NCI-H2171 treated with DMSO at 0.1 percent for 48 hours (cell line): Measurements from ENCODE around the gene RIBC1.
"Not testable (repeated sequence)": the region's sequence is repeated elsewhere in the genome, so short reads cannot be mapped to it uniquely, and the experiment has no call there.

Source experiments
- DNase-seq: peaks from one replicate; lab custom pipeline; 2025; lab: John Stamatoyannopoulos, UW

RIBC1 gene

DNA sequence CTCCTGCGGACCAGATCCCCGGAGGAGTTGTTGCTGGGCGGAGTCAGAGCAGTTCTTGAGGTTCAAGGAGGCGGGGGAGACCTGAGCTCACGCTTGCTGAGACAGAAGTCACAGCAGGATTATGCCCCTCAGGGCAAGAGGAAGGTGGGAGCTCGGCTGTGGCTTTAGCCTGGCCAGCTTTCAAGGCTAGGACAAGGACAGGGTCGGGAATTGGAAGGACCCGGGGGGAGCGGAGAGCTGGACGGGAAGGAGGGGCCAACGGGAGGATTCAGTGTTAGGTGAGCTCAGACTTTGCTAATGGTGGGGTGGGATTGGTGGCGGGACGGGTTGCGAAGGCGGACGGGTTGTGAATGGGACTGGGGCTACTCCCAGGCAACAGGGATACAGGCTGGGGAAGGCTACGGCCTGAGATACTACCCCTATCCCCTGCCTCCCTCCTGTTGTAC, at the start of gene RIBC1:
RIBC1 (plus strand) TSS at position 13 of the 446 bp plus-strand sequence. CDS start 3,404 bp downstream, outside the sequence.
- no peak for DNase-seq

DNA sequence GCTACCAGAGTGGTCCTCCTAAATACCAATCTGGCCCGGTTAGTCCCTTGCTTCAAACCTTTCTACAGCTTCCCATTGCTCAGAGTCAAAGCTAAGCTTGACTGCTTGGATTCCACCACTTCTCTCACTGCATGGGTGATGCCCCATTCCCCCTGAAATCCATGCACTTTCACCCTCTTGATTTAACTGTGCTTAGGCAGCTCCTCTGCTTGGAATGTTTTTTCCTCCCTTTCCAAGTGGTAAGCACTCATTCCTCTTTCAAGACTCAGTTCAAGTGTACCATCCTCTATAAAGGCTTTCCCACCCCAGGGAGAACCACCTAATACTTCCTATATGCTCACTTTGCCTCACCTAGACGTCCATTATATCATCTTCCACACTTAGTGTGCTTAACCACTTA, 49.4 kb upstream of the RIBC1 start:
- DNase-seq = no peak

DNA sequence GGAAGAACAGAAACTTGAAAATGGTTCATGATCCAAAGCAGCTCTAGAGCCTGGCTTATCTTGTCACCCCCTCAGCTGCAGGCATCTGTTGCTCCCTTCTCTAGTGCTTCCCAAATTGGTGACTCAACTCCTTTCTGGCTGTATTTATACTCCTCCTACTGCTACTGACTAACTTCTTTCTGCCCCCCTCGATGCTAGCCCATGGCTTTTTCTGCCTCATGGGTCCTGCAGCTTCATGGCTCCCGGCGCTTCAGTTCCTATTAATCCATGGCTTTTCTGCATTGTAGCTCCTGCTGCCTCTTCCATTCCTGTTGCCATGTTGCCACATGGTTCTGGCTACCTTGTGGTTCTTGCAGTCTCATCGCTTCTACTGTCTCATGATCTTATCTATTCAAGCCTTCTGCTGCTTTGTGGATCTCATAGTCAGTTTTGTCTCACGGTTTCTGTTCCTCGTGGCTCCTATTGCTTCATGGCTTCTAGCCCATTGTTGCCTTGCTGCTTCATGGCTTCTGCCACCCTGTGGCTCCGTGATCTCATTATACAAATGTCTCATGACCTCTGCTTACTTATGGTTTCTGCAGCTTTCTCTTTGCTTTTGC, 48.4 kb upstream of the RIBC1 start:
- no peak for DNase-seq

DNA sequence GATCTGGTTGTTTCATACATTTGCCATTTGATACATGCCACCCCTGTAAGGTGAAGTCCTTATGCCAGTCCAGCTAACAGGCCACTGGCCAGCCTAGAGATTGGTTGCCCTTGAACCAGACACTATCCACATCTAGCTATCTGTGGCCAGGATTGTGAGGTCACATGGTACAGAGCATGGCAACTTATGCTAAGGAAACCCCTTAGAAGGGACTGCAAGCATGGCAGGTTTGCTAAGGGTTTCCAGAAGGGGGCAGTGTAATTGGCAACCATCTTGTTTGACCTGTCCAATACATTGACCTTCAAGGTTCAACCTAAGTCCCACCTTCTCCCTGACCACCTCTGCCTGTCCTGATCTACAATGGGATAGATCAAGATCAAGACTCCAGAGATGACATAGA, 47.8 kb upstream of the RIBC1 start:
- no peak for DNase-seq

DNA sequence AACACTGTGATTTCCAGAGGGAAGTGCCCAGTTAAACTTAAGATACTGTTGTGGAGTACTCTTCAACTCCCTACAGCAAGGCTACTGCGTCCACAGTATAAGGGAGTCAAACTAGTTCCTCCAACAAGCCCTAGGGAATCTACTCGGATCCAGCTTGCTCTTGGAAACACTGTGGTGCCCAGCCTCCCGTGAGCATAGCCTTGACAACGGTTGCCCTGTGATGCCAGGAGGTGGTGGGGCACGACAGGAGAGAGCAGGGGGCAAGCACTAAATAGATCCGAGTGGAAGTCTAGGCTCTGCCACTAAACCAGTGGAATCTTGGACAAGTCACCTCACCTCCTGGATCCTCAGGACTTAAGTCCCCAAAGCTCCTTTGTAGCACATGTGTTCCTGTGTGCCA, 45.8 kb upstream of the RIBC1 start:
- DNase-seq = no peak

DNA sequence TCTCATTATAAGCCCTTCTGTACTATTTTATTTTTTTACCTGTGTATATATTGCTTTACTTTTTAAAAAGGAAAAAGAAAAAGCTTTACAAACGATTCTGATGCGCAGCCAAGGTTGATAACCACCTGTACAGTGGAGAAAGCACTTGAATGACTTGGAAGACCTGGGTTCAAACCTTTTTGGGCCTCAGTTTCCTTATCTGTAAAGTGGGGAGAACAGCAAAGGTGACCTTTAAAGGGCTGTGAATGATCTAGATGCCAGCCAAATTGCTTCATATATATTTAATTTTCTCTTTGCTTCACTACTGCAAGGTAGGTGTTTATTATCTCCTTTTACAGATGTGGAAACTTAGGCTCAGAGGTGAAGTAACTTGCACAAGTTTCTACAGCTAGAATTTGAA, 45.2 kb upstream of the RIBC1 start:
- DNase-seq = no peak

DNA sequence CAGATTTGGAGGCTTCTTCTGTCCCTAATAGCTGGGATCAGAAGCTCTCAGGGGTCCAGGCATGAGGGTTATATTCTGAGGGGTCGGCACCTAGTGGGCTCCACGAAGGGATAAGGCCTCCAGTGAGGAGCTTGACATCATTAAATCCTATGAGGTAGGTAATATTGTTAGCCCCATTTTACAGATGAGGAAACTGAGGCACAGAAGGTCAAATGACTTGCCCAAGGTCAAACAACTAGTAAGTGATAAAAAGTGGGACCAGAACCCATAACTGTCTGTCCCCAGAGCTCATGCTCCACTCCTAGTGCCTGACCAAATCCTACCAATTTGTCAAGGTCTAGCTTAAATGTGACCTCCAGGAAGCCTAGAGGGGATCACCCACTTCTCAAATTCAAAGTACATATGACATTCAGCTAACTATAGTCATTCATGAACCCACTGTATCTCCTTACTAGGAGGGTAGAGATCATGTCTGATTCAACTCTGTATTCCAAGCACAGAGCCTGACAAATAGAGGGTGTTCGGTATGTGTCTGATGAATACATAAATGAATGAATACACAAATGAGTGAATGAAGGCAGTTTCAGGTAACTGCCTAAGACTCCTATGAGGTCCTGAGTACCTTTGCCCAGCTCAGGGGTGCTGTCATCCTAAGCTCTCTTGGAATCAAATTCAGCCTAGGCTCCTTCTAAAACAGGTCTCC, 43.5 kb upstream of the RIBC1 start:
- no peak for DNase-seq

DNA sequence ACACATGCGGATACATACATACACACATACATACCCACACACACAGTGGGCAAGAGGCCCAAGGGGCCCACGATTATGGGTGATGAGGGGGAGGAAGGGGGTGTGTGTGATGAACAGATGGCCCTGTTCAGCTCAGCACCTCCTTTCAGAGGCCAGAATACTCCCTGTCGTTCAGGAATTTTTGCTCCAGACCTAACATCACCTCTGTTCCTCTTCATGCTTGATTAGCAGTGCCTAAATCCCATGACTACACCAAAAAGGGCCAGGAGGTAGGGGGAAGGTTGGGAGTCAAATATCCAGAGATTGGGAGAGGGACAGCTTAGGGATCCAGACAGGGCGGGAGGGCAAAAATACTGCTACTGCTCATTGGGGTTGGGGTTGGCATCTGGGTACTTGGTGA, 42.9 kb upstream of the RIBC1 start:
- no peak for DNase-seq

DNA sequence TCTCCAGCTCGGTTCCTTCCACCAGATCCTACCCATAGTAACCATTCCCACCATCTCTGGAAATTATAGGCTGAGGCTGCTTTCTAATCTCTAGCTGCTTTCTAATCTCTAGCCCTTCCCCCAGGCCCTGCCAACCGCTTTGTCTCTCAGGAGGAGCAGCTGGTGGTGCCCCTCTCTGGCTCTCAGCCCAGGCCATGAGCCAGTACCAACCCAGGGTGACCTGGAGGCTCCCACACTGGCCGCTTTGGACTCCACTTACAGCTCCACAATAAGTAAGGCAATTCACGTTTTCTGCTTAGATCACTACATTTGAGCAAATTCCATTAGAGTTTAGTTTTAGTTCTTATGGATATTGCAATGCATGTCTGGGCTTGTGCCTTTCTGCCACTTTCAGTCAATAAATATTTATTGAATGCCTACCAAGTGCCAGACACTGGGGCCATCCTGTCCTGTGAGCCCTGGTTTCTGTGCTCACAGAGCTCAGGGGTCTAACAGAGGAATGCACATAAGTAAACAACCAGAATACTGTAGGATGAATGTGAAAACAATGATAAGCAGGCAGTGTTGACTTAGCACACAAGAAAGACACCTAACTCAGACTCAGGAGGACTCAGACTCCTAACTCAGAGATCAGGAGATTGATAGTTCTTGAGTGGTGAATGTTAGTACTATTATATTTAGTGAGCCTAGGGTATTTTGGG, 39.1 kb upstream of the RIBC1 start:
- DNase-seq = no peak

DNA sequence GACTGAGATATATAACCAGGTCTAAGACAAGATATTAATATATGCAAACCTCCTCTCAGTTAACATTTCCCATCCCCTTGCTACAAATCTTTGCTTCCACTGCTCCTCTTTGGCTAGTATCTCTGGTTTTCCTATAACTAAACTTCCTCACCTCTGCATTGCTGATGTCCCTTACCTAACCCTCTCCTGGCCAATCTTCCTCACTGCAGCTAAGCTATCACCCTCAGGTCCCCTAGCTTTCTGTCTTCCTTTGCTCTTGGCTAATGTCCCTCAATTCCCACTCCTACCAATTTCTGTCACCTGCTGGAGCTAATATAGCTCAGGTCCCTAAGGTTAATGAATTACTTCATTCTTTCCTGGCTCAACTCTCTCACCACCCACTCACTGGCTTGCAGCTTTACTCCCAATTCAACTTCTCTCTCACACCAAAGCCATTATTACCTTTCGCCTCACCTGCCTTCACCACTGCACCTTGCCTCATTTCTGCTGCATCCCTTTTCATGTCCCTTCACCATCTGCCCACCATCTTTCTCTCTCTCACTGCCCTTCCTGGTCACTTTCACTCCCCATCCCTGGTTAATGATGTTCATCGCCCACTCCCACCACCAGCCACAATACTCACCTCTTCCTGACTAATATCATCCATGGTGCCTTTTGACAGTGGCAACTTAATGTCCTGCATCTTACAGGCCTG, 26.9 kb upstream of the RIBC1 start:
- DNase-seq = no peak

DNA sequence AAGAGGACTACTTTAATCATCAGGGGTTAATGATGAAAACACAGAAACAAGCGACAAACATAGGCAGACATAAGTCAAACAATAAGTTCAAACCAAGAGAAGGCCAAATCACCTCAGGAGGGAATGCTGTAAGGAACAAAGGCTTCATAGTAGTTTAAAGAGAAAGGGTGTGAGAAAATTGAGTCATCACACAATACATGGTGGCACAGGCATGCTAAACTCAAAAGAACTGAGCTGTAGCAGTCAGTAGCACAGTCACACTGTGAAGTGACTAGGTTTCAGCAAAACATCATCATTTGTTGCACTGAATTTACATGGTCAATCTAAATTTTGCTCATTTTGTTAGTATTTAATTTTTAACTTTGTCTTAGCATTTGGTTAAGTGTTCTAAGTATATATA, 24.5 kb upstream of the RIBC1 start:
- DNase-seq = no peak

DNA sequence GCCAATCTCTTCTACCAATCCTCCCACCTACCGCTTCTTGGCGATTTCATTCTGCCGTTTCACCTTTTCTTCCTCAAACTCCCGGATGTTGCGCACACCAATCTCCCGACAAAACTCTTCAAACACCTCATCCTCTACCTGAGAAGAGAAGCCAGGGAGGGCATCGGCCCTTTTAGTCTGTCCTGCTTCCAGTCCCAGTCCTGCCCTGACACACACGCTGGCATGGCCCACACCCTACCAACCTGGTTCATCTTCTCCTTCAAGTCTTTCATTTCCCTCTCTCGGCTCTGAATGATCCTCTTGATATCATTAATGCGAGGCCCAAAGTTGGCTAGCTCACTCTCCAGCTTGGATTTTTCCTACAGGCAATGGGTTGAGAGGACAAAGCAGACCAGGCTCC, 19.1 kb upstream of the RIBC1 start:
- no peak for DNase-seq

DNA sequence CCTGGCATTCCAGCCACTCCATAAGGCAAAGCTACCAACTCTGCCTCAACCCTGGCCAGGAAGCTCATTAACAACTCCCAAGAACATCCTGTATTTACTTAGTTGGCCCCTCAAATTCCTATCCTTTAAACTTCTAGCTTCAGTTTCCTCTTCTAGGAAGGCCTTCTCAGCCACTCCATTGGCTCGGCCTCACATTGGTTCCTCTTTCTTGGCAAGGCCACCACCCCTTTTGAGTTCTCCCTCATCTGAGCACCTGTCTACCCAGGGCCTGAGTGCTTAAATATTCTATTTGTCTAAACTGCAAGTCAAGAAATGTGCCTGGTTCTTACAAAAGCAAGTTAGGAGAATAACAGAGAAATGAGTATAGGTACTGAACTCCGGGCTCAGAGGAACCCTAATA, 10.2 kb upstream of the RIBC1 start:
- DNase-seq = no peak

DNA sequence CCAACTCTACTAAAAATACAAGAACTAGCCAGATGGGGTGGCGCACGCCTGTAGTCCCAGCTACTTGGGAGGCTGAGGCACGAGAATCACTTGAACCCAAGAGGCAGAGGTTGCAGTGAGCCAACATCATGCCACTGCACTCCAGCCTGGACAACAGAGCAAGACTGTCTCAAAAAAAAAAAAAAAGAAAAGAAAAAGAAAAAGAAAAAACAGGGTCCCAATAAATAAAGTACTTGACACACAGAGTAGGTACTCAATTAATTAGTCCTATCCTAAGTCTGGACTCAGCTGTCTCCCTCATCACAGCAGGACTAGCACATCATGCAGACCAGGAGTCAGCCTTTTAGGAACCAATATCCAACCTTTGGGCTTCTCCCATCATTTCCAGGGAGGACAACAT, 2.3 kb upstream of the RIBC1 start:
- DNase-seq = not testable (repeated sequence)

DNA sequence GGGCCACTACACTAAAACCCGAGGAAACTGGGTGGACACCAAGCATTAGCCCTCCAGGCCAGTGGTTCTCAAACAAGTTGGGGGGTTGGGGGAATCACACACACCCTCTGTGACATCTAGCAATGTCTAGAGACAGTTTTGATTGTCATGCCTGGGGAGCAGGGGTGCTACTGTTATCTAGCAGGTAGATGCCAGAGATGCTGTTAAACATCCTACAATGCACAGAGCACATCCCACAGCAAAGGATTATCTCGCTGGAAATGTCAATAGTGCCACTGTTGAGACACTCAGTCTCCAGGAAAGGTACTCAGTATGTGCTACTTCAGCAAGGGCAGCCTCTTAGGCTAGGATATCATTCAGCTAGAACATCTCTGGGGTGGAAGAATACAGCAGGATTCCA, 1.5 kb upstream of the RIBC1 start:
- DNase-seq = no peak

DNA sequence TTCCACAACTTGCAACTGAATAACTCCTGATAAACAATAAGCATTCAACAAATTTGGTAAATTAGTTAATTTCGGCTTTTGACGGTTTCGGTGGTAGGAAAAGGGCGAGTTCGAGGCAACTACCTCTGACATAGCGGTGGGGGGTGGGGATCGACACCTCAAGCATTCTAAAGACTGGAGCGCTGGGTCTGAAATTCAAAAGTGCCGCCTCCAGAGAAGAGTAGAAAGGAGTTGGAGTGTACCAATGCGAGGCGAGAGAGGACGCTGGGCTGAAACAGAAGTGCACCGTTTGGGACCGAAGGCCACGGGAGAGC, 944 bp upstream of the RIBC1 start:
- no peak for DNase-seq

DNA sequence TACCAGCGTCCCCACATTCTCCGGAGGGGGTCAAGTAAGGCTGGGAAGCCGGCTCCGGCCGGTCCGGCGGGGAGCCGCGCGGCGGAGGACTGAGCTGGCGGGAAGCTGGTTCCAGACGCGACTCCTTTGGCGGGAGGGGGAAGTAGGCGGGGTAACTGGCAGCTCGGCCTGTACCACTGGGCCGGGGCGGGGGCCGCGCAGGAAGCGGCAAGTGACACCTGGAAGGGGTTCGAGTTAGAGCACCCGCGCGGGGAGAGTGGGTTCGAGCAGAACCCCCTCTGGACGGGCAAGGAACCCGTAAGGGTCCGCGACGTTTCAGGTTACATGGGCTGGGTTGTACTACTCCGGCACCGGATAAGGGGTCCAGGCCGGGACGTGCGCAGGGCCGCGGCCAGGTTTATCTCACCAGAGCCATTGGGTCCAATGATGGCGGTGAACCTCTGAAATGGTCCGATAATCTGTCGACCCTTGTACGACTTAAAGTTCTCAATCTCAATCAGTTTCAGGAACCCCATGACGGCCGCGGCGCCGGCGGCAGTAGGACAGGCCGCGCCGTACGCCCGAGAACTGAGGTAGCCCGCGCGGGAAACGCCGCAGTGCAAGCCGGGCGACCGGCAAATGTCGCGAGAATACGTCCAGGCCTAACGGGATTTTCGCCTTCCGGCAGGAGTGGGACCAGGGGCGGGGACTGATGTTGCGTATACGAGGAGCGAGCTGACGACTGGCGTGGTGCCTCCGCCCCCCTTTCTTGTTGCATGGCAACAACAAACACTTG, 400 bp upstream of the RIBC1 start, which contains the start of gene SMC1A:
SMC1A (minus strand) TSS at position 569 of the 775 bp plus-strand sequence; CDS start at position 515, 54 bp downstream.
- DNase-seq = peak; percentile 90

DNA sequence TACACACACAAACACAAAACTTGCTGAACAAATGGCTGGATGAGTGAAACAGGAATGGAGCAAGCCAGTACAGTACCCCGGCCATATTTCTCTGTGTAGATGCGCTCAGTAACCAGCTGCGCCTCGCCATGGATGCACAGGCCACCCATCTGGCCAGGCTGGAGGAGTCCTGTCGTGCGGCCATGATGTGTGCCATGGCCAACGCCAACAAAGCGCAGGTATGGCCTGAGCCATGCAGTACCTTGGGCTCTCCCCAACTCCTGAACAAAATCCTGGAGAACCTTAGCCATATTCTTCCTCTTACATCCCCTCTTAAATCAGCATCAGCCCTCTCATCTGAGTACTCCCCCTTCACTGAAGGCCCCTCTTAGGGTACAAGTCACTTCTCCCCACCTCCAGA, 7.1 kb downstream of the RIBC1 start:
- no peak for DNase-seq

DNA sequence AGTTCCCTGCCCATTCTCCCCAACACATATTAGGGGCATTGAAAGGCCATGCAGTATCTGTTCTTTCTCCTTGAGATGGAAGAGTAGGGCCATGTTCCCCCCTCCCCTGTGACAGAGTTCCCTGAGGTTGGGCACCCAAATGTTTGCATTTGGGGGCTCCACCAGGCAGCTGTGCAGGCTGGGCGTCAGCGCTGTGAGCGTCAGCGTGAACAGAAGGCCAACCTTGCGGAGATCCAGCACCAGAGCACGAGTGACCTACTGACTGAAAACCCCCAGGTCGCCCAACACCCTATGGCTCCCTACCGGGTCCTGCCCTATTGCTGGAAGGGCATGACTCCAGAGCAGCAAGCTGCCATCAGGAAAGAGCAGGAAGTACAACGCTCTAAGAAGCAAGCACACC, 7.6 kb downstream of the RIBC1 start:
- DNase-seq = no peak

DNA sequence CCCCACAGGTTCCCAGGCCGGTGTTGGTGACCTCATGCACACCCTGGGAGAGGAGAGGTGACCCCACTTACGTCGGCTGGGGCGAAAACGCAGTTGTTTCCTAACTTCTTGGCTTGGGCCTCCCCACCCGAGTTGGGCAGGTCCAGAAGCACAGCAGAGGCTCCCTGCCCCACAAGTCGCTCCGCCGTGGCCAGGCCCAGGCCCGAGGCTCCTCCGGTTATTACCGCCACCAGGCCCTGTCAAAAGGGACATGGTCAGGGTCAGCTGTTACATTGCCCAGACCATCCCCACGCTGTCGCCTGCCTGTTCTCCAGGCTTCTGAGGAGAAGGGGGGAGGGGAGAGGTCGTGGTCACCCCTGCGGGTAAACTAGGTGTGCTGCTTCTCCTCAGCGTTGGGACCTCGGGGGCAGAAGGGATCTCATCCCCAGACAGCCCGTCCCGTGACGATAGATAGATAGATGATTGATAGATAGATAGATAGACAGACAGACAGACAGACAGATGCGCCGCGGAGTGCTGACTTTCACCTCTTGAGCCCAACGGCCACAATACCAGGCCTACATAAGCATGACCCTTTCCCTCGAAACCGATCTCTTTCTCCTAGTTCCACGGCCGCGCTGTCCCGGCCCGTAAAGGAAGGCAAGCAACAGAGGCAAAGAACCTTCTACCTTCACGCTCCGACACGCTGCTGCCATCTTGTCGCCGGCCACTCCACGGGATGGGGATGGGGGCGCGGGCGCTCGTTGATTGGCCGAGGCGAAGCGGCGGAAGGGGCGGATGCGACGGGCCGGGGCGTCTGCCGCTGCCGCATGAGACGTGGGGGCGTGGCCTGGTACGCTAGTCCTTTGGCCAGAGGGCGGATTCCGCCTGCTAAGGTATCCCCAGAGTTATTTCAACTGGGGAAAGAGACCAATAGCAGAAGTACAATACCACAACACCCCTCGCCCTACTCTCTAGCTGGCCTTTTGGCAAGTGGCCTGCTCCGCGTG, 11.3 kb downstream of the RIBC1 start, which contains the start of gene HSD17B10:
HSD17B10 (minus strand) TSS at position 720 of the 989 bp plus-strand sequence; CDS start at position 695, 25 bp downstream.
- peak; percentile 79 for DNase-seq

DNA sequence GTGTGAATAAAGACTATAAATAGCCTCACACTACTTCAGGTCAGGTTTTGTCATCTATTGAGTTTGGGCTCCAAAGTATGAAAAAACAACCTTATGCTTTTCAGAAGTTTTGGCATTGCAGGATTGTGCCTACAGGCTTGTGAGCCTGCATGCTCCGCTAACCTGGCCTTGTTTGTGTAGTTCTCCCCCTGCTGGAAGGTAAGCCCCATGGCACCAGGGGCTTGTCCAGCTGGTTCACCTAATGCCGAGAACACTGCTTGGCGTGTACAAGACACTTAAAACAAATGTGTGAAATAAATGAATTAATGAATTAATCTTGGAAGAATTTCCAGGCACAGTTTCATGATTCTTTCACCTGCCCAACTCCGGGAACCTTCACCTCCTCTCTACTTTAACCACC, 13.3 kb downstream of the RIBC1 start:
- DNase-seq = peak; percentile 49
